ENCODE data around the gene PERM1. TPM values are rescaled to one million over a fixed set of nuclear protein-coding genes. Genes with fewer than 3 reads are reported as not detected.

The PERM1 gene
- total and polyA plus RNA-seq, 2 donors (not counting 1 experiment from before 2014, with no cell fraction given), result not detected

DNA sequence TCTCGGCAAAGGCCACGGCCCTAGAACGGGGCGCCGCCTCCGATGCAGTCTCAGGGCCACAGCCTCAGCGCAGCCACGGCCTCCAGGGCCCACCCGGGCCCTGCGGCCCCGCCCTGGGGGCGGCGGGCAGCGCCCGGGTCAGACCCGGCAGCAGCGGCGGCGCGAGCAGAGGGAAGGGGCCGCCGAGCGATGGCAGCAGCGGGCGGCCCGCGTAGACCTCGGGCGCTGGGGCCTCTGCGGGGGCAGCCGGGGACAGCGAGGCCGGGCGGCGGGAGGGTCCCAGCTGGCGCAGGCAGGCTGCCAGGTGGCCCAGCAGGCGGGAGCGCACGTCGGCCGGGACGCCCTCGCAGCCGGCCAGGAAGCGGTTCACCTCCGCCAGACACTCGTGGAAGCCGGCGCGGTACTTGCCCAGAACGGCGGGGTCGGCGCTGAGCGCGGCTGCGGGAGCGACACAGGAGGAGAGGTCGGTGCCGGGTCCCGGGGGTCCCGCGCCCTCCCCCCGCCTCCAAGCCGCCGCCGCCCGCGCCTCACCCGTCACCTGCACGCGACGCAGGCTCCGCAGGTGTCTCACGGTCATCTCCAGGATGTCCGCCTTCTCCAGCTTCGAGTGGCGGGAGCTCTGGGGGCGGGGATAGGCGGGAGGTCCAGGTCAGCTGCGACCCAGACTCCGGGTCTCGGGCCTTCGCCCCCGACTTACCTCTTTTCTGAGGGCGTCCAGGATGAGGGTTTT, 17.3 kb upstream of the PERM1 start:
- Histone ChIP-seq H3K79me2 (ENCODE audit: control insufficient read depth, insufficient read depth, low read length) (no peaks in the 10 kb centered on the region), H3K4me2 (replicated peaks; ENCODE audit: low read depth, low read length, poor library complexity, severe bottlenecking) (peak overlapping the region; percentile 99), H3K9me3 (ENCODE audit: control extremely low read depth in 1 of 3, control insufficient read depth in 2 of 3, insufficient read depth in 1 of 3, low read length in 2 of 3) (peaks cover 0 to 26% (median 0%) of the 10 kb centered on the region in 3 donors), H3K27ac (ENCODE audit: low read length in 2 of 2) (no peak overlapping the region), H3K36me3 (replicated peaks in 1 of 2; ENCODE audit: control extremely low read depth in 1 of 2, control insufficient read depth in 1 of 2, extremely low read depth in 1 of 2, insufficient read depth in 2 of 2, low read length in 1 of 2) (no peaks in the 10 kb centered on the region), H3K4me1 (ENCODE audit: control insufficient read depth in 2 of 2, insufficient read depth in 2 of 2, low read length in 2 of 2) (peaks cover 33 to 44% of the 10 kb centered on the region in 2 donors), H3K27me3 (replicated peaks in 1 of 4; ENCODE audit: control extremely low read depth in 1 of 4, control insufficient read depth in 3 of 4, insufficient read depth in 4 of 4, low read length in 3 of 4) (peaks cover 0 to 71% (median 36%) of the 10 kb centered on the region in 4 experiments), H4K20me1 (ENCODE audit: control insufficient read depth, insufficient read depth, low read length, poor library complexity, severe bottlenecking) (no peaks in the 10 kb centered on the region), H2AFZ (ENCODE audit: insufficient read depth, low read depth, low read length, poor library complexity, severe bottlenecking) (no peak overlapping the region), H3K9ac (ENCODE audit: low read length) (peak overlapping the region; percentile 70), H3K4me3 (ENCODE audit: control extremely low read depth in 1 of 5, extremely low read depth in 1 of 5, insufficient read depth in 1 of 5, low read depth in 2 of 5, low read length in 4 of 5) (peak overlapping the region in 3 of 5 experiments; percentile 33 to 60 (median 33))
- Mint-ChIP-seq H3K27me3 (peaks cover 24% of the 10 kb centered on the region), H3K4me1 (peaks cover 16% of the 10 kb centered on the region), H3K4me3 (peak overlapping the region; percentile 66), H3K9me3 (ENCODE audit: insufficient read depth) (no peaks in the 10 kb centered on the region), H3K27ac (no peak overlapping the region)
- ChIA-PET CTCF (interaction anchor here (1.0 kb wide), 1 partner anchor 14 kb away, joined by 4 read pairs; no protein-coding TSS in a partner anchor), POLR2A (no interaction called here)
- TF ChIP-seq CTCF (IDR thresholded peaks at IDR 0.05) (no peak), EZH2 (IDR thresholded peaks at IDR 0.05; ENCODE audit: borderline replicate concordance, insufficient read depth, low read depth, low read length, poor library complexity, severe bottlenecking) (peak; percentile 76)
- intact Hi-C loops (cut with micrococcal nuclease), result no loop called here
- WGBS (ENCODE audit: insufficient coverage), result 2% methylated on average over 86 of the region's 86 CpGs
- no peak for ATAC-seq (ENCODE audit: low read depth)
- peak; percentile 75 for DNase-seq

DNA sequence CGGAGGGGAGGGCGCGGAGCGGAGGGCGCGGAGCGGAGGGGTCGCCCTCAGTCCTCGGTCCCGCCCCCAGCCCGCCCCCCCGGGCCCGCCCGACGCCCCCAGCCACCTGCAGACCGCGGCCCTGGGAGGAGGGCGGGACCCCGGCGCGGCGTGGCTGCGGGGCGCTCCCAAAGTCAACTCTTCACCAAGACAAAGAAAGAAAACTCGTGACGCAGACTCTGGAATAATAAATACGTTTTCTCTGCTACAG, 16.8 kb upstream of the PERM1 start:
- Histone ChIP-seq H4K20me1 (ENCODE audit: control insufficient read depth, insufficient read depth, low read length, poor library complexity, severe bottlenecking) (no peaks in the 10 kb centered on the region), H3K9ac (ENCODE audit: low read length) (peak overlapping the region; percentile 70), H2AFZ (ENCODE audit: insufficient read depth, low read depth, low read length, poor library complexity, severe bottlenecking) (no peak overlapping the region), H3K4me3 (ENCODE audit: control extremely low read depth in 1 of 5, extremely low read depth in 1 of 5, insufficient read depth in 1 of 5, low read depth in 2 of 5, low read length in 4 of 5) (peak overlapping the region in 2 of 5 experiments; percentile 26 to 60), H3K4me1 (ENCODE audit: control insufficient read depth in 2 of 2, insufficient read depth in 2 of 2, low read length in 2 of 2) (peaks cover 33 to 43% of the 10 kb centered on the region in 2 donors), H3K27me3 (replicated peaks in 1 of 4; ENCODE audit: control extremely low read depth in 1 of 4, control insufficient read depth in 3 of 4, insufficient read depth in 4 of 4, low read length in 3 of 4) (peaks cover 0 to 68% (median 32%) of the 10 kb centered on the region in 4 experiments), H3K9me3 (ENCODE audit: control extremely low read depth in 1 of 3, control insufficient read depth in 2 of 3, insufficient read depth in 1 of 3, low read length in 2 of 3) (peaks cover 0 to 26% (median 0%) of the 10 kb centered on the region in 3 donors), H3K4me2 (replicated peaks; ENCODE audit: low read depth, low read length, poor library complexity, severe bottlenecking) (peak overlapping the region; percentile 99), H3K36me3 (replicated peaks in 1 of 2; ENCODE audit: control extremely low read depth in 1 of 2, control insufficient read depth in 1 of 2, extremely low read depth in 1 of 2, insufficient read depth in 2 of 2, low read length in 1 of 2) (no peaks in the 10 kb centered on the region), H3K27ac (ENCODE audit: low read length in 2 of 2) (no peak overlapping the region), H3K79me2 (ENCODE audit: control insufficient read depth, insufficient read depth, low read length) (no peaks in the 10 kb centered on the region)
- Mint-ChIP-seq H3K27me3 (peaks cover 24% of the 10 kb centered on the region), H3K27ac (no peak overlapping the region), H3K4me3 (peak overlapping the region; percentile 41), H3K4me1 (peaks cover 16% of the 10 kb centered on the region), H3K9me3 (ENCODE audit: insufficient read depth) (no peaks in the 10 kb centered on the region)
- intact Hi-C loops (cut with micrococcal nuclease), result no loop called here
- DNase-seq (no peak), ATAC-seq (ENCODE audit: low read depth) (no peak)
- WGBS (ENCODE audit: insufficient coverage), result 8% methylated on average over 7 of the region's 27 CpGs
- ChIA-PET CTCF (no interaction called here), POLR2A (no interaction called here)
- TF ChIP-seq CTCF (IDR thresholded peaks at IDR 0.05) (no peak), EZH2 (IDR thresholded peaks at IDR 0.05; ENCODE audit: borderline replicate concordance, insufficient read depth, low read depth, low read length, poor library complexity, severe bottlenecking) (no peak)
